SU-DHL-6 (cell line): ENCODE measurements around the gene TMEM116.
"Not testable (repeated sequence)": the region's sequence is repeated elsewhere in the genome, so short reads cannot be mapped to it uniquely, and the experiment has no call there.

Experiments
- H2AFZ ChIP-seq: fragments of 200-600 bp; sonication (generic); 2 replicates; pipeline ENCODE4 v1.6.1; 2014; ENCODE audit warnings: low read depth, mild to moderate bottlenecking, moderate library complexity, mixed read lengths, antibody characterized with exemption, low read length; ENCODE audit not compliant: severe bottlenecking
- H3F3A ChIP-seq: fragments of 200-600 bp; shearing (Covaris generic); 2 replicates; pipeline ENCODE4 v1.6.0; 2016; ENCODE audit warnings: antibody characterized with exemption, mild to moderate bottlenecking; ENCODE audit not compliant: insufficient read depth
- H3K27ac ChIP-seq: fragments of 200-600 bp; sonication (generic); 2 replicates; pipeline ENCODE4 v1.5.1; 2016; ENCODE audit warnings: low read depth, mild to moderate bottlenecking, low read length, moderate library complexity, mixed read lengths
- H3K27me3 ChIP-seq: fragments of 200-600 bp; sonication (generic), shearing (Covaris generic); 2 replicates; pipeline ENCODE4 v1.6.0; 2014; ENCODE audit warnings: mild to moderate bottlenecking, low read length
- H3K36me3 ChIP-seq: fragments of 200-600 bp; sonication (generic); 2 replicates; pipeline ENCODE4 v1.6.1; 2014; ENCODE audit warnings: mild to moderate bottlenecking, low read length, mixed read lengths
- H3K4me2 ChIP-seq: fragments of 300-600, 200-600 bp; shearing (Covaris generic), sonication (generic); 2 replicates; pipeline ENCODE4 v1.6.0; 2014; ENCODE audit warnings: low read length, low read depth, mild to moderate bottlenecking; ENCODE audit not compliant: poor library complexity, severe bottlenecking
- H3K4me3 ChIP-seq: fragments of 200-600 bp; sonication (generic); 2 replicates; pipeline ENCODE4 v1.5.1; 2014; ENCODE audit warnings: antibody characterized with exemption, low read length, mild to moderate bottlenecking, mixed read lengths; ENCODE audit not compliant: insufficient read depth, poor library complexity, severe bottlenecking
- H3K79me2 ChIP-seq: fragments of 200-600 bp; sonication (generic); 2 replicates; pipeline ENCODE4 v1.6.1; 2014; ENCODE audit warnings: mild to moderate bottlenecking, low read length, moderate library complexity; ENCODE audit not compliant: insufficient read depth
- H3K9ac ChIP-seq: fragments of 200-600 bp; sonication (generic); 2 replicates; pipeline ENCODE4 v1.7.0; 2014; ENCODE audit warnings: mild to moderate bottlenecking, low read length
- H3K9me2 ChIP-seq: fragments of 200-600 bp; sonication (generic); replicated peaks from 2 replicates; pipeline ENCODE4 v1.6.1; 2014; ENCODE audit warnings: low read length; ENCODE audit not compliant: insufficient read depth
- H3K9me3 ChIP-seq: fragments of 200-600 bp; sonication (generic); 2 replicates; pipeline ENCODE4 v1.6.1; 2014; ENCODE audit warnings: low read length, mixed read lengths; ENCODE audit not compliant: insufficient read depth
- H4K20me1 ChIP-seq: fragments of 200-600 bp; sonication (generic); 2 replicates; pipeline ENCODE4 v1.6.1; 2014; ENCODE audit warnings: low read depth, mild to moderate bottlenecking, antibody characterized with exemption, low read length, moderate library complexity, mixed read lengths
- CTCF ChIP-seq: fragments of 200-600 bp; sonication (generic); IDR thresholded peaks from one replicate; pipeline ENCODE4 v1.5.1; 2017; ENCODE audit warnings: antibody characterized with exemption, mild to moderate bottlenecking, low read length, moderate library complexity; ENCODE audit not compliant: insufficient read depth, poor library complexity, severe bottlenecking
- EZH2phosphoT487 ChIP-seq: fragments of 200-600 bp; sonication (generic), shearing (Covaris generic); conservative IDR thresholded peaks from 2 replicates; pipeline ENCODE4 v1.6.1; 2018; ENCODE audit warnings: mild to moderate bottlenecking, antibody characterized with exemption, low read length, moderate library complexity, mixed read lengths

Gene TMEM116

DNA sequence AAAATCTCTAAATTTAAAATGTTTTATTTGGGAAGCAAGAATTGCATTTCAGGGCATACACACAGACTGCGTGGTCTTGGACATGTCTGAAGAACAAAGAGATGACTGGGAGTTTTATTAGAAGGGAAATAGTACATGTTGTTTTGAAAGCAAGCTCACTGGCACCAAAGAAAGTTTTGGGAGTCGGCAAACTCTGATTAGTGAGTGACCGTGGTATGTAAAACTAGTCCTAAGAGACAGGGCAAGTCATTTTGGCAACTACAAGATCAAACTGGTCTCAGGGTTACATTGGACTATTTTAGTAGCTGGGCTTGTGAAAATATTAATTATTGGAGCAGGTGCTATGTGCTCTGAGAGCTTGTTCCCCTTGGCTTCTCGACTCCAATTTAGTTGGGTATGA is 14.9 kb downstream of the TMEM116 start:
- Histone ChIP-seq H3K27ac (no peak overlapping the region), H3K9me2 (no peaks in the 10 kb centered on the region), H3K36me3 (peaks cover 18% of the 10 kb centered on the region; the same call in 1 of the 2 replicates), H3K4me2 (no peak overlapping the region), H3K79me2 (no peaks in the 10 kb centered on the region), H3K27me3 (no peaks in the 10 kb centered on the region), H2AFZ (no peak overlapping the region), H3K9me3 (no peaks in the 10 kb centered on the region), H3K9ac (no peak overlapping the region), H4K20me1 (peaks cover 10% of the 10 kb centered on the region), H3K4me3 (no peak overlapping the region), H3F3A (0 out of 2 replicates have a peak, but pooled peaks cover 4% of the 10 kb centered on the region)
- TF ChIP-seq CTCF (no peak), EZH2phosphoT487 (no peak)

DNA sequence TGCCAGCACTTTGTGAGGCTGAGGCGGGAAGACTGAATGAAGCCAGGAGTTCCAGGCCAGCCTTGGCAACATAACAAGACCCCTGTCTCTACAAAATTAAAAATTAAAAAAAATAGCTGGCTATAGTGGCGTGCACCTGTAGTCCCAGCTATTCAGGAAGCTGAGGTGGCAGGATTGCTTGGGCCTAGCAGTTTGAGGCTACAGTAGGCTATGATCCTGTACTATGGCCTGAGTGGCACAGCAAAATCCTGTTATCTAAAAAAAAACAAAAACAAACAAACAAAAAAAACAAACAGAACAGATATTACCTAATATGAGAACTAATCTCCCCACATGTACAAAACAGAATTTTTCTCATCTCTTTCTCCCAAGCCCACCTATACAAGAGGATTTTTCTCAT is 15.7 kb downstream of the TMEM116 start:
- no peaks in the 10 kb centered on the region for H3K9me2 ChIP-seq
- no peak overlapping the region for H2AFZ ChIP-seq
- no peak for TF ChIP-seq EZH2phosphoT487
- TF ChIP-seq CTCF: no peak
- no peaks in the 10 kb centered on the region for H3K27me3 ChIP-seq
- peaks cover 15% of the 10 kb centered on the region; the same call in 1 of the 2 replicates for H3K36me3 ChIP-seq
- H3K27ac ChIP-seq: no peak overlapping the region
- no peak overlapping the region for H3K4me3 ChIP-seq
- H3K79me2 ChIP-seq: no peaks in the 10 kb centered on the region
- H3K9ac ChIP-seq: no peak overlapping the region
- 0 out of 2 replicates have a peak, but pooled peaks cover 4% of the 10 kb centered on the region for H3F3A ChIP-seq
- H4K20me1 ChIP-seq: peaks cover 10% of the 10 kb centered on the region
- H3K4me2 ChIP-seq: no peak overlapping the region
- no peaks in the 10 kb centered on the region for H3K9me3 ChIP-seq

DNA sequence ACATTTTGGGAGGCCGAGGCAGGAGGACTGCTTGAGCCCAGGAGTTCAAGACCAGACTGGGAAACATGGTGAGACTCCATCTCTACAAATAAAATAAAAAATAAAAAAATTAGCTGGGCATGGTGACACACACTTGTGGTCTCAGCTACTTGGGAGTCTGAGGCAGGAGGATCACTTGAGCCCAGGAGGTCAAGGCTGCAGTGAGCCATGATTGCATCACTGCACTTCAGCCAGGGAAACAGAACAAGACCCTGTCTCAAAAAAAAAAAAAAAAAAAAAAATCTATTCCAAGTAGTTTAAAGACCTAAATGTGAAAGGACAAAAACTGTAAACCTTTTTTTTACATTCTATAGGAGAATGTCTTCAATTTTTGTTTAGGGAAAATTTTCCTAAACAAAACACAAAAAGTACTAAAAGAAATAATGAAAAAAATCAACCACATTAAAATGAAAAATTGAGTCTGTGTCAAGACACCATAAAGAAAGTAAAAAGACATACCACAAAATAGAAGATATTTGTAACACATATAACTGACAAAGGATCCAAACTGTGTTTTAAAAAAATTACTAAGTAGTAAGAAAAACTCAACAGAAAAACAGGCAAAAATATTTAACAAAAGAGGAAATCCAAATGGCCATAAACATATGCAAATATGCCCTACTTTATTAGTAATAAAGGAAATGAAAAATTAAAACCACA is 17.0 kb downstream of the TMEM116 start:
- Histone ChIP-seq H3K27me3 (no peaks in the 10 kb centered on the region), H3K9me3 (no peaks in the 10 kb centered on the region), H3K27ac (no peak overlapping the region), H3K9me2 (no peaks in the 10 kb centered on the region), H3K79me2 (no peaks in the 10 kb centered on the region), H3K4me3 (no peak overlapping the region), H2AFZ (no peak overlapping the region), H4K20me1 (peaks cover 10% of the 10 kb centered on the region), H3K36me3 (peaks cover 15% of the 10 kb centered on the region; the same call in 1 of the 2 replicates), H3K4me2 (peak overlapping the region; percentile 8), H3F3A (0 out of 2 replicates have a peak, but pooled peaks cover 4% of the 10 kb centered on the region), H3K9ac (no peak overlapping the region)
- no peak for TF ChIP-seq CTCF

GRCh38 chr12:111994211-111995111 is 18.5 kb downstream of the TMEM116 start:
- not testable (repeated sequence) for H3K27ac ChIP-seq, H3K79me2 ChIP-seq

More at GRCh38 chr12:111994211-111995111, 18.5 kb downstream of the TMEM116 start:
- H3K9me3 ChIP-seq, H3F3A ChIP-seq, H3K27me3 ChIP-seq, H3K9ac ChIP-seq, H2AFZ ChIP-seq, H3K9me2 ChIP-seq, H3K4me3 ChIP-seq: not testable (repeated sequence)
- H3K36me3 ChIP-seq: peaks cover 14% of the 10 kb centered on the region; the same call in 1 of the 2 replicates
- peak overlapping the region; percentile 48 for H3K4me2 ChIP-seq
- H4K20me1 ChIP-seq: peaks cover 10% of the 10 kb centered on the region
